Gastrocnemius medialis (tissue), 4 donors: ENCODE measurements around the gene FAM3A. TPM values are rescaled to one million over a fixed set of nuclear protein-coding genes. Genes with fewer than 3 reads are reported as not detected.

ENCODE experiments used
- ATAC-seq, 2 donors: fragments of 150-250 bp; one replicate each; pipeline ENCODE4 v1.9.1; 2016
- DNase-seq, 2 donors: peaks; one replicate each; pipeline ENCODE4 v3.0.0-alpha.2; 2019
- H3K27ac ChIP-seq, 4 donors: fragments of 200-600 bp; sonication (generic); 1 replicate in 1 of 4; 2 replicates in 3 of 4; pipeline ENCODE4 v1.5.1; 2016 to 2018; ENCODE audit warnings: mild to moderate bottlenecking in 2 of 4, moderate library complexity in 1 of 4
- H3K27me3 ChIP-seq, 3 donors: fragments of 200-600 bp; sonication (generic) in 2 of 3; 1 replicate in 1 of 3; 2 replicates in 2 of 3; pipeline versions ENCODE4 v1.5.1 to v1.6.0; 2016 to 2019; ENCODE audit warnings: mild to moderate bottlenecking in 1 of 3, moderate library complexity in 1 of 3
- H3K36me3 ChIP-seq, 2 donors: fragments of 200-600 bp; sonication (generic) in 1 of 2; one replicate each; pipeline ENCODE4 v1.5.1; 2017 to 2018
- H3K4me1 ChIP-seq, 2 donors: fragments of 200-600 bp; sonication (generic) in 1 of 2; one replicate each; pipeline ENCODE4 v1.5.1; 2016 to 2017; ENCODE audit warnings: mild to moderate bottlenecking in 2 of 2
- H3K4me3 ChIP-seq, 4 donors: fragments of 200-600 bp; sonication (generic) in 3 of 4; 1 replicate in 1 of 4; 2 replicates in 3 of 4; pipeline ENCODE4 v1.5.1; 2016 to 2019; ENCODE audit warnings: mild to moderate bottlenecking in 2 of 4
- H3K9me3 ChIP-seq, 3 donors: fragments of 200-600 bp; sonication (generic) in 2 of 3; 1 replicate in 1 of 3; 2 replicates in 2 of 3; pipeline ENCODE4 v1.5.1; 2016 to 2019
- CTCF ChIP-seq, 5 experiments: fragments of 450-650 bp in 3 of 5; fragments of 200-600 bp in 2 of 5; sonication (generic) in 2 of 5; IDR thresholded peaks in 4 of 5; conservative IDR thresholded peaks in 1 of 5; 1 replicate in 4 of 5; 2 replicates in 1 of 5; pipeline ENCODE4 v1.5.1; 2016 to 2019; ENCODE audit warnings: antibody characterized with exemption in 5 of 5, mild to moderate bottlenecking in 3 of 5, moderate library complexity in 3 of 5
- POLR2A ChIP-seq, 2 donors: fragments of 450-650 bp; IDR thresholded peaks; one replicate each; pipeline ENCODE4 v1.6.1; 2017; ENCODE audit warnings: antibody characterized with exemption in 2 of 2, mild to moderate bottlenecking in 2 of 2, moderate library complexity in 2 of 2
- in situ Hi-C, 4 donors: fragments of 200-750 bp; cut with MboI; loops; one replicate each; pipeline versions ENCODE4 v1.15.0 to v1.8.0; 2017; ENCODE audit warnings: low sequenced_read_pairs in 4 of 4
- intact Hi-C: fragments of 100-400 bp; cut with DNase I; formaldehyde crosslinking; loops from one replicate; pipeline ENCODE4 v1.15.1; 2023; ENCODE audit warnings: low total_unique reads
- total RNA-seq, 4 donors: library from RNA; depleted of rRNA; stranded (reverse); fragments of >200 nt; gene quantifications; one replicate each; pipeline versions ENCODE4 v1.1.0 to v1.2.3, GENCODE V29; 2016

The FAM3A gene
- total RNA-seq, 4 donors from 2014 or later: 28.3 to 44.5 (median 37.8) TPM

GRCh38 chrX:154512879-154513553 is 3.0 kb downstream of the FAM3A start:
- no peak overlapping the region for H3K4me3 ChIP-seq
- no peaks in the 10 kb centered on the region for H3K36me3 ChIP-seq
- in situ Hi-C loops (no loop called here), intact Hi-C loops (loop anchor here (10.0 kb wide), 1 partner anchor 588 kb away; the partner anchor contains the start of gene ARHGAP4)
- DNase-seq (no peak), ATAC-seq (no peak)
- H3K27me3 ChIP-seq: no peaks in the 10 kb centered on the region
- no peaks in the 10 kb centered on the region for H3K9me3 ChIP-seq
- H3K27ac ChIP-seq: no peak overlapping the region
- no peak for TF ChIP-seq POLR2A (IDR thresholded peaks at IDR 0.05)
- TF ChIP-seq CTCF (IDR thresholded peaks at IDR 0.05 in 4 of 5, conservative IDR thresholded peaks at IDR 0.05 in 1 of 5): no peak
- peaks cover 0 to 12% of the 10 kb centered on the region in 2 donors for H3K4me1 ChIP-seq

GRCh38 chrX:154511761-154512160 is 4.3 kb downstream of the FAM3A start:
- H3K9me3 ChIP-seq: no peaks in the 10 kb centered on the region
- TF ChIP-seq POLR2A (IDR thresholded peaks at IDR 0.05): no peak
- TF ChIP-seq CTCF (IDR thresholded peaks at IDR 0.05 in 4 of 5, conservative IDR thresholded peaks at IDR 0.05 in 1 of 5): no peak
- no peaks in the 10 kb centered on the region for H3K27me3 ChIP-seq
- intact Hi-C loops (loop anchor here (10.0 kb wide), 1 partner anchor 587 kb away; the partner anchor contains the start of gene ARHGAP4), in situ Hi-C loops (no loop called here)
- no peaks in the 10 kb centered on the region for H3K36me3 ChIP-seq
- peaks cover 0 to 9% of the 10 kb centered on the region in 2 donors for H3K4me1 ChIP-seq
- ATAC-seq (no peak), DNase-seq (no peak)
- H3K4me3 ChIP-seq: no peak overlapping the region
- no peak overlapping the region for H3K27ac ChIP-seq

GRCh38 chrX:154509455-154509854 is 6.6 kb downstream of the FAM3A start:
- Histone ChIP-seq H3K27me3 (no peaks in the 10 kb centered on the region), H3K4me1 (no peaks in the 10 kb centered on the region), H3K27ac (no peak overlapping the region), H3K36me3 (peaks cover 0 to 4% of the 10 kb centered on the region in 2 donors), H3K9me3 (no peaks in the 10 kb centered on the region), H3K4me3 (no peak overlapping the region)
- ATAC-seq (no peak), DNase-seq (no peak)
- TF ChIP-seq CTCF (IDR thresholded peaks at IDR 0.05 in 4 of 5, conservative IDR thresholded peaks at IDR 0.05 in 1 of 5): no peak
- TF ChIP-seq POLR2A (IDR thresholded peaks at IDR 0.05): no peak
- in situ Hi-C loops: no loop called here
- intact Hi-C loops: no loop called here

- in situ Hi-C loops: no loop called here
- no peak for DNase-seq
- no peaks in the 10 kb centered on the region for H3K9me3 ChIP-seq
- H3K27me3 ChIP-seq: no peaks in the 10 kb centered on the region
- no peaks in the 10 kb centered on the region for H3K4me1 ChIP-seq
- no peak for TF ChIP-seq CTCF (IDR thresholded peaks at IDR 0.05 in 4 of 5, conservative IDR thresholded peaks at IDR 0.05 in 1 of 5)
- TF ChIP-seq POLR2A (IDR thresholded peaks at IDR 0.05): no peak
- no peak for ATAC-seq
- no peak overlapping the region for H3K27ac ChIP-seq
- no peak overlapping the region for H3K4me3 ChIP-seq
- H3K36me3 ChIP-seq: peaks cover 0 to 4% of the 10 kb centered on the region in 2 donors
- intact Hi-C loops: no loop called here
These were observed 7.7 kb downstream of the FAM3A start for GRCh38 chrX:154508384-154508745.
